ENCODE data around the gene ARHGAP26.
"Not testable (repeated sequence)": the region's sequence is repeated elsewhere in the genome, so short reads cannot be mapped to it uniquely, and the experiment has no call there.

- TF ChIP-seq, protein P1, sequence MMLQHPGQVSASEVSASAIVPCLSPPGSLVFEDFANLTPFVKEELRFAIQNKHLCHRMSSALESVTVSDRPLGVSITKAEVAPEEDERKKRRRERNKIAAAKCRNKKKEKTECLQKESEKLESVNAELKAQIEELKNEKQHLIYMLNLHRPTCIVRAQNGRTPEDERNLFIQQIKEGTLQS (IDR thresholded peaks at IDR 0.05), result not testable (repeated sequence)
- TF ChIP-seq CTCF (IDR thresholded peaks at IDR 0.05 in 2 of 3, conservative IDR thresholded peaks at IDR 0.05 in 1 of 3; ENCODE audit: borderline replicate concordance in 1 of 3, insufficient read depth in 1 of 3, low read depth in 2 of 3, low read length in 2 of 3), result not testable (repeated sequence)
Measured at GRCh38 chr5:143092711-143093451, 322.7 kb downstream of the ARHGAP26 start.
